C1 segment of cervical spinal cord (tissue), 14 donors: ENCODE results near the gene BRPF3.

ENCODE experiments used
- DNase-seq, 14 donors: peaks; one replicate each; lab custom pipeline; 2025; lab: John Stamatoyannopoulos, UW

The BRPF3 gene

GRCh38 chr6:36267731-36268477 is 71.4 kb downstream of the BRPF3 start:
- DNase-seq = no peak

GRCh38 chr6:36268478-36269275 is 72.1 kb downstream of the BRPF3 start:
- no peak for DNase-seq

GRCh38 chr6:36269834-36270705 is 73.5 kb downstream of the BRPF3 start, which contains the start of gene PNPLA1:
Gene PNPLA1 (plus strand): TSS chr6:36270060. CDS start chr6:36270460, 400 bp downstream.
- DNase-seq = no peak

GRCh38 chr6:36272234-36272633 is 75.7 kb downstream of the BRPF3 start:
- DNase-seq = no peak

- DNase-seq = no peak
These were observed 76.5 kb downstream of the BRPF3 start for GRCh38 chr6:36273067-36273466.

- DNase-seq = no peak
These were observed 77.4 kb downstream of the BRPF3 start for GRCh38 chr6:36273802-36274514.

- DNase-seq = no peak
These were observed 80.3 kb downstream of the BRPF3 start for GRCh38 chr6:36276581-36277536.

- DNase-seq = no peak
These were observed 81.5 kb downstream of the BRPF3 start for GRCh38 chr6:36277946-36278470.

GRCh38 chr6:36280467-36280866 is 83.9 kb downstream of the BRPF3 start:
- DNase-seq = no peak

- DNase-seq = no peak
These were observed 84.4 kb downstream of the BRPF3 start for GRCh38 chr6:36280983-36281382.
